GM18502 (cell line): Measurements from ENCODE around the gene TEAD1.

Experiments
- ATAC-seq: cut with Tn5 transposase; IDR thresholded peaks from one replicate; pipeline ENCODE4 v1.9.1; 2021; ENCODE audit warnings: mild to moderate bottlenecking; ENCODE audit not compliant: unreplicated experiment, poor library complexity

The TEAD1 gene

GRCh38 chr11:12705874-12706273, 31.7 kb downstream of the TEAD1 start:
- ATAC-seq, result no peak

DNA sequence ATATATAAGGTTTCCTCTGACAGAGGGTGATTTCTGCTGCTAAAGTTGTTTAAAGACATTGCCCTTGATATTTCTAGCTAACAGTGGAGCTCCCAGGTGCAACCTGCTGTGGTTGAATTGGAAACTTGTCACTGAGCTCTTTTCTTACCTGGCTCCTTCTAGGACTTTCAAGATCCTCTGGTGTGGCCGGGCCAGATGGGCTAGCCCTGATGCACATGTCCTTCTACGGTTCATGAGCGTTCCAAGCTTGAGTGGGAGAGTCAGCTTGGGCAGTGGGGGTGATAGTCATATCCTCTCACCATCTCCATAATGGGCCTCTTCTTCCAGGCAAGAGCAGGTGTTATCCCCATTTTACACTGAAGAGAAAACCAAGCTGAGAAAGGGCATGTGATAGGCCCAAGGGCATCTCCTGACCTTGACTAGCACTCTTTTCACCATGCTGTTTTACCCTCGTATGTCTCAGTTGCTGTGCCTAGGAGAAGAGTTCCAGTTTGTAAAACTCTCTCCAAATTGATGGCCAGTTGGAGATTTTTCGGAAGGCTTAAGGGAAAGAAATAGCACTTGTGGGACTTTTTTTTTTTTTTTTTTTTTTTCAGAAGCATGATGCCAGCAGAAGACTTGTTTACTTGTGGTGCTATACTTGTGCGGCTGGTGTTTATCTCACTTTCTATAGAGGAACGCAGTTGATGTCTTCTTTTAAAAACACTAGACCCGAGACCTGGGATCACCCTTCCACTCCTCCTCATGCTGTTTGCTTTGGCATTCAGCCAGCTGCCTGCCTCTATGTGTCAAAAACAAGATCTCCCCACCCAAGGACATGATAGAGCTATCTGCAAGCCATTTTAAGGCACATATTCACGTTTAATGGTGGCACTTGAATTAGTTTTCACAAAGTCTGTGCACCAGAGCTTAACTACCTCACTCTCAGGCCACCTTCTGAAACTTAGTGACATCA, 32.6 kb downstream of the TEAD1 start:
- ATAC-seq, result no peak

- no peak for ATAC-seq
These were observed 33.3 kb downstream of the TEAD1 start for GRCh38 chr11:12707500-12707880.

GRCh38 chr11:12711496-12711895, 37.3 kb downstream of the TEAD1 start:
- ATAC-seq, result no peak

DNA sequence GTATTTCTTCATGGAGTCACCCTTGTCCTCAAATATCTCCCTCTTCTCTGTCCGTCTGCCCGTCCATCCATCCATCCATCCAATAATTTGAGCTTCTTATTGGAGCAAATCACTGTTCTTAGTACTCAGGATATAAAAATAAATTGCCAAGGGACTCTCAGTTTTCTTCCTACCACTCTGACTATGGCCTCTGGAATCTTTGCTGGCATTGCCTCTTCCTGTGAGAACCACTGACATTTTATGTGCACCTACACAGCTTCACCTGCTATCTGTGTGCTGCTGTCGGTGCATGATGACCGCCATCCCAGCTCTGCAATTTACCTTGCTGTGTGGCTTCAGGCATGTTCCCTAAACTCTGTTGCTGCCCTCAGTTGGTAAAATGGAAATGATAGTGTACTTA, 37.9 kb downstream of the TEAD1 start:
- no peak for ATAC-seq

GRCh38 chr11:12715131-12715530, 40.9 kb downstream of the TEAD1 start:
- ATAC-seq, result no peak

- ATAC-seq, result no peak
These were observed 41.7 kb downstream of the TEAD1 start for GRCh38 chr11:12715941-12716340.

GRCh38 chr11:12716816-12717215, 42.6 kb downstream of the TEAD1 start:
- no peak for ATAC-seq

- peak; percentile 74 for ATAC-seq
These were observed 43.6 kb downstream of the TEAD1 start for GRCh38 chr11:12717851-12718291.

- no peak for ATAC-seq
These were observed 45.0 kb downstream of the TEAD1 start for GRCh38 chr11:12719221-12719620.

- no peak for ATAC-seq
These were observed 47.8 kb downstream of the TEAD1 start for GRCh38 chr11:12721816-12722604.

DNA sequence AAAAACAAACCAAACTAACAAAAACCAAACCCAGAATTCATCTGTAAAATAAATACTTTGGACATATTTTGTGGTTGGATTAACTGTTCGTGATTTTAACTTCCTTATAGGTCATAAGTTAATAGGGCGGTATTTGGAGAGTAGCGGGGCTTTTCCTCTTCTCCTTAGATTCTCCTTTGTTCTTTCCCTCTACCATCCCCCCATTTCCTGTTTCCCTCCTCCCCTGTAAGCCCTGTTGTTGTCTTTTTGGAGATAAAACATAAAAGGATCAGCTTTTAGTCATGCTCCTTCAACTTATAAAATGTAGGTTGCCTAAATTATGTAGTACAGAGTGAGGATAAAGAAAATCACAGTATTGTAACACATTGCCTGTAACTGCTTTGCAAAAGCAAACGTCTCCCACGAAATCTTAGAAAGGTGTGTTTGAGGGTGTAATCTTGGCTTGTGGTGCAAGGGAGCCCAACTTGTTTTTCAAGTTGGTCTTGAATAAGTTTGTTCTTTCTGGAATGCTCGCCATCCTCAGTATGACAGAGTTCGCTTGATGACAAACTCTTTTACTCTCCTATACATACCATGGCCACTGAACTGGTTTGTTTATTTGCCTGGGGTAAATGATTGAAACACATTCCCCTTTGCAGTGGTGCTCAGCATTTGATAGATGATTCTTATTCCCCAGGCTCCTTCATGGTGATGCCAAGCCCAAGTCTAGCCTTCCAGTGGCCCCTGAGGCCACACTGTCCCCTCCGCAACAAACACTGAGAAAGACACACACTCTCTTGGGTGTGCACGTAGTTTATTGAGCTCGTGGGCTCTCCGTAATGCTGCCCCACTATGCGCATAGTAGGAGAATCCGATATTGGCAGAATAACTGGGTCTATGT, 49.4 kb downstream of the TEAD1 start:
- ATAC-seq, result no peak

DNA sequence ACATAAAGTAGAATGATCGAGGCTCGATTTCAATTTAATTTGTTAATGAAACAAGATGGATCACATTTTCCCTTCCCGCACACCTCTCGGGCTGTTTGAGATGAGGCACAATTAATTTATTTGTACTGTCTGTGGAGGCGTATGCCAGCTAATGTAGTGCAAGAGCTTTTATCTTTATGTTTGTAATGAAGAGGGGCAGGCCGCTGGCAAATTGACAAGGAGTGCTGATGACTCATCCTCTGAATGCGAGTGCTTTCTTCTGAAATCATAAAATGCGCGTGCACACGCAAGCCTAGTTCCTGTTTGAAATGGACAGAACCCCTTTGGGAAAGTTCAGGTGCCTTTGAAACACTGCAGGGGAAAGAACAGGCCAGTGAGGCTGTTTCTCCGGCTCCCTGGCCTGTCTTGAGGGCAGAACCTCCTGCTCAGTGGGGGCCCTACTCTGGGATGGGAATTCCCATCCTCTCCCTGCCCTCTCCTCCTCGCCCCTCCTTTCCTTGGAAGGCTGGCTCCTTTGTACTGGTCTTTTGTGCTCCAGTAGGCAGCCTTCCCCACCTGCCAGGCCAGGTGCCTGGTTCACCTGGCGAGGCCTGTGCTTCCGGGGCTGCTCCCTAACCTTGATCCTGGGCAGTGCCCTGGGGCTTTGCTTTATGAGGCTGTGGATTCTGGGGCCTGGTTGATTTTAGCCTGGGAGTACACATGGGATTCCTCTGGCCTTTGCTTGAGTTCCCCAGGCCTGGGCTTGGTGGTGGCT, 50.3 kb downstream of the TEAD1 start:
- no peak for ATAC-seq

DNA sequence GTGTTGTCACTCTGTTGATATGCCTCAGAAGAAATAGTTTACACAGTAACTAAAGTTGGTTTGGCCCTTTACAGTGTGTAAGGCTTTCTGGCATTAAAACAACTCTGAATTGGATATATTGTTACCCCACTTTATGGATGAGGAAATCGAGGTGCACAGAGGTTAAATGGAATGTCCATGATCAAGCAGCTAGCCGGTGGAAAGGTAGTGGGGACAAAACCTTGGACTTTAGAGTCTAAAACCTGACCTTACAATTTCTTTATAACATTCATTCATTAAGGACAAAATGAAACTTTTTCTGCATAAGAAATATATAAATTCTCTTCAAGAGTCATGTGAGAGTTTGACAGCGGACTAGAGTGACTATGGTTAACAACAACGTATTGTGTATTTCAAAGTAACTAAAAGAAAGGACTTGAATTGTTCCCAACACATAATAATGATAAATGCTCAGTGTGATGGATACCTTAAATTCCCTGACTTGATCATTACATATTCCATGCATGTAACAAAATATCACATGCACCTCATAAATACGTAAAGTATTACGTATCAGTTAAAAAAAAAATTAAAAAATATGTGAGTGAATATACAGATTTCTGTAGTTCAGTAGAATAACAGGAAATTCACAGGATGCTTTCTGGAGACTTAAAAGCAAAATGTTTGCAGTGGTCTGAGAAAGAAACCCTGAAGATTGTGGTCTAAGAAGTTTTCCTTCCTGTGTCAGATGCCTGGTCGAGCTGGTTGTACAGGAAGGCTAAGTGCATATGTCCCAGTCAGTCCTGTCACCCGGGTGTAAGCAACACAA, 51.0 kb downstream of the TEAD1 start:
- no peak for ATAC-seq

- no peak for ATAC-seq
These were observed 51.9 kb downstream of the TEAD1 start for GRCh38 chr11:12725863-12726682.

DNA sequence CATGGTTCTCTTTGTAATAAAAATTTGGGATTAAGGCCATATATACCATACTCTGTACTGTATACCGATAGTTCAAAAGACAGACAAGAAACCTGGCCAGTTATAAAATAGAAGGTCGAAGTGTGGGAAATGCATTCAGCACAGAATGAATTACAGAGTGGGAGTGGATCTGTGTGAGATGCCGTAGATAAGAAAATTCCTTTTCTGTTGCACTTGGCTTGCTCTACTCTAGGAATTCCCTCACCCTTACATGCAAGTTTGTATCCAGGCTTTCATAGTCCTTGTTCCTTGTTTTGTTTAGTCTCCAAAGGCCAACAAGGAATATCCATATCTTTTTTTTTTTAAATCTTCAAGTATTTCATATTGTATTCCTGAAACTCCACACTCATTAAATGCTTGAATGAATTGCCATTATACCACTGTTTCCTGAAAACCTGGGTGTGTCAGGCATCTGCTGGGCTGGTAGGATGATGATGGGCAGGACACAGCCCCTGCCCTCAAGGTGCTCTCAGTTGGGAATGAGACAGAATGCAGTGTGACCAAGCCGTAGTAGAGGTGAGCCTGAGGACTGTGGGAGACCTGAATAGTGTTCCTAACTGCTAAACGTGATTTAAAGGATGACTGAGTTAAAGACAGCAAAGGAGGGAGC, 53.5 kb downstream of the TEAD1 start:
- ATAC-seq, result no peak

GRCh38 chr11:12728417-12728816, 54.2 kb downstream of the TEAD1 start:
- ATAC-seq, result no peak

DNA sequence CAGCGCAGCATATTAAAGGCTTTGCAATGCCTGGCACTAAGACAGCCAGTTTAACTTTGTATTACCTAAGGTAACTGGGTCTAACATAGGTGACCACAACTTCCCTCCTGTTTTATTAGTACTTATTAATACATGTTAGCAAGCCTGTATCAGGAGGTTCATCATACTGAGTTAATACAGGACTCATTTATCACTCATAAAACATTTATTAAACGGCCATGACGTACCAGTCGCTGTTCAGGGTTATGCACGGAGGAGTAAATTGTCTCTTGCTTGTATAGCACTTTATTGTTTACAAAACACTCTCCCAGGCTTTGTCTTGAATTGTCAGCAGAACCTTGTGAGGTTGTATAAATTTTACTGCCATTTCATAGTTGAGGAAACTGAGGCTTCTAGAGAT, 55.7 kb downstream of the TEAD1 start:
- no peak for ATAC-seq
